D721Med (cell line): ENCODE measurements around the gene PHOSPHO2.

Experiments used
- DNase-seq: peaks from one replicate; pipeline ENCODE4 v3.0.0; 2011; ENCODE audit warnings: low spot score; ENCODE audit not compliant: insufficient read length
- FAIRE-seq: peaks from 2 replicates; lab custom pipeline; 2011; peaks lifted over from hg19 to GRCh38; lab: Jason Lieb, UNC
- TF ChIP-seq, protein P1 (sequence below): IDR thresholded peaks from 2 replicates; pipeline ENCODE4 v1.5.1; 2012; ENCODE audit warnings: mild to moderate bottlenecking, control low read depth; ENCODE audit not compliant: insufficient read depth; ENCODE audit errors: missing control alignments

The PHOSPHO2 gene

DNA sequence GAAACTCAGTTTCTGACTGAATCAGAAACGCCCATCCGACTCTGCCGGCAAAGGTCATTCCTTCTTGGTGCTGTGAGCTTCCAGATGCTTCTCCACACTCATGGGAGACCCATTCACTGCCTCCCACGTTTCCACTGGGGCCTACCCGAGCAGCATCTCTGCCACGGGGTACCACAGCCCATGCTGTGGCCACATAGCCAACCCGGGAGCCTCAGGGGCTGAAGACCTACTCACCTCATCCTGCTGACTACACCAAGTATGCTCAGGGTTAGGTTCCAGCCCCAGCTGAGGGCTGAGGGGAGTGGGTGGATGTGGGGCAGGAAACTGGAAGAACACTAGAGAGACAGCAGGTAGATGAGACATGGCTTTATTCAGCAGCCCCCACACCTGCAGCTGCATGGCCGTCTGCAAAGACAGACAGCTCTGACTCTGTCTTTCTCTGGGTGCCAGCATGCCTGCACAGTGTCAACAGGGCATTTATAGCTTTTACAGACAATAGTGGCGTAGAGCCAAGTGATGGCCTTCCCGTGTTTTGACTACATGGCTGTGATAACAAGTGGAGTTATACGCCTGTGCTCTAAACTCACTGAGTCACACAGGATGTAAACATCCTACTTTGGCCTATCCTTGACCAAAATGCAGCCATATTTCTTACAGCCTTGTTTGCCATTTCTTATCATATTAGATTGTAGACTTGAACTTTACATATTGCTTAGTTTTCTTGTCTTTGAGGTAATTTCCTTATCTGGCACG, 22.8 kb downstream of the PHOSPHO2 start:
- FAIRE-seq: no peak
- TF ChIP-seq, protein P1, sequence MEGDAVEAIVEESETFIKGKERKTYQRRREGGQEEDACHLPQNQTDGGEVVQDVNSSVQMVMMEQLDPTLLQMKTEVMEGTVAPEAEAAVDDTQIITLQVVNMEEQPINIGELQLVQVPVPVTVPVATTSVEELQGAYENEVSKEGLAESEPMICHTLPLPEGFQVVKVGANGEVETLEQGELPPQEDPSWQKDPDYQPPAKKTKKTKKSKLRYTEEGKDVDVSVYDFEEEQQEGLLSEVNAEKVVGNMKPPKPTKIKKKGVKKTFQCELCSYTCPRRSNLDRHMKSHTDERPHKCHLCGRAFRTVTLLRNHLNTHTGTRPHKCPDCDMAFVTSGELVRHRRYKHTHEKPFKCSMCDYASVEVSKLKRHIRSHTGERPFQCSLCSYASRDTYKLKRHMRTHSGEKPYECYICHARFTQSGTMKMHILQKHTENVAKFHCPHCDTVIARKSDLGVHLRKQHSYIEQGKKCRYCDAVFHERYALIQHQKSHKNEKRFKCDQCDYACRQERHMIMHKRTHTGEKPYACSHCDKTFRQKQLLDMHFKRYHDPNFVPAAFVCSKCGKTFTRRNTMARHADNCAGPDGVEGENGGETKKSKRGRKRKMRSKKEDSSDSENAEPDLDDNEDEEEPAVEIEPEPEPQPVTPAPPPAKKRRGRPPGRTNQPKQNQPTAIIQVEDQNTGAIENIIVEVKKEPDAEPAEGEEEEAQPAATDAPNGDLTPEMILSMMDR: no peak
- no peak for DNase-seq

DNA sequence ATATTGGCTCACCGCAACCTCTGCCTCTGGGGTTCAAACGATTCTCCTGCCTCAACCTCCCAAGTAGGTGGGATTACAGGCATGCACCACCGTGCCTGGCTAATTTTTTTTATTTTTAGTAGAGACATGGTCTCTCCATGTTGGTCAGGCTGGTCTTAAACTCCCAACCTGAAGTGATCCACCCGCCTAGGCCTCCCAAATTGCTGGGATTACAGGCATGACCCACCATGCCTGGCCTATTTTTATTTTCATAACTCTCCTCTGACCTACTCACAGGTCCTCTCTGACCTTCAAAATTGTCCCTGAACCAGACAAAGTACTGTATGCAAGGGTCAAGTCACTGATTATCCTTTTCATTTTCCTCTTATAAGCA, 23.4 kb downstream of the PHOSPHO2 start:
- FAIRE-seq: no peak
- TF ChIP-seq, protein P1: no peak
- DNase-seq: no peak

DNA sequence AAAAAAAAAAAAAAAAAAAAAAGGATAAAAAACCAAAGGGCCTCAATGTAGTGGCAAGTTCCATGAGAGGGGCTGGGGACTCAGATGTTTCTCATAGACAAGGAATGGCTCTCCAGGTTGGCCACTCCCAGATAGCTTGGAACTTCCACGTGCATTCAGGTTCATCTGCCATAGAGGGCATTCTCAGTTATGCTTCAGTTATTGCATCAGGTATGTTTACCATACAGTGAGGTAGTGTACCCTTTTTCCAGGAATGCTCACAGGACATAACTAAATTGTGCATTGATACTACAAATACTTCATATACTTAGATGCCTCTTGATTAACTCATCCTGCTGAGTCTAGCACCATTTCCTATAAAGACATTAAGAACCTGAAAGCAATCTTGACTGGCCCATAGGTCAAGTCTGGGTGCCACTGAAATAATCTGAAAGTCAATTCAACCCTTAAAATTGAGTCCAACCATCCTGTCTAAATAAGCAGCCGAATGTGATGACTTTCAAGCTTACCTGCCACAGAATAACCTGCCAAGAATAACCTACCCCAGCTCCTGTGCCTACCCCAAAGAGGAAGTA, 24.7 kb downstream of the PHOSPHO2 start:
- FAIRE-seq (no peak), DNase-seq (no peak)
- TF ChIP-seq, protein P1: no peak

DNA sequence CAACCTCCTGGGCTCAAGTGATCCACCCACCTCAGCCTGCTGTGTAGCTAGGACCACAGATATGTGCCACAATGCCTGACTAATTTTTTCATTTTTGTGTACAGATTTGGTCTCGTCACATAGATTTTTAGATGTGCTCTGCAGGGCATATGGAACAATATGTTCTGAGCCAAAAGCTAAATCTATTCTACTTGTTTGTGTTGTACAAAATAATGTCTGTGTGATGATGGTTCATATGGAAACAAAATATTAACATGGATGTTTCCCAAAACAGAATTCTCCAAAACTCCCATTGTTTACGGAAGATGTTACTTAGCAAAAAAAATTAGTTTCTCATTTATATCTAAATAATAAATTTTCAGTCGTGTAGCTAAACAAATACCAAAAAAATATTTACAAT, 26.7 kb downstream of the PHOSPHO2 start:
- TF ChIP-seq, protein P1: no peak
- FAIRE-seq (no peak), DNase-seq (no peak)

DNA sequence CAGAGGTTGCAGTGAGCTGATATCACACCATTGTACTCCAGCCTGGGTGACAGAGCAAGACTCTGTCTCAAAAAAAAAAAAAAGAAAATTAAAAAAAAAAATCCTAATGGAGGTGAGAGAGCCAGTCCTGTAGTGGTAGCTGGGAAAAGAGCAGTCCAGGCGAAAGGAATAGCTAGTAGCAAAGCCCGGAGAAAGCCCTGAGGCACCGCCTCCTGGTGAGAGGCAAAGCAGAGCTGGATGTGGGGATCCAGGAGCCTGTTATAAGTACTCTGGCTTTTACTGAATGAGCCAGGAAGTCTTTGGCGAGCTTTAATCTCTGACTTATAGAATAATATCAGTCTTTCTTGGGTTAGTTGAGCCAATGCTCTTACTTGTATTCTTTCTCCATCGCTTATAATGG, 32.8 kb downstream of the PHOSPHO2 start:
- DNase-seq (no peak), FAIRE-seq (no peak)
- TF ChIP-seq, protein P1: no peak

DNA sequence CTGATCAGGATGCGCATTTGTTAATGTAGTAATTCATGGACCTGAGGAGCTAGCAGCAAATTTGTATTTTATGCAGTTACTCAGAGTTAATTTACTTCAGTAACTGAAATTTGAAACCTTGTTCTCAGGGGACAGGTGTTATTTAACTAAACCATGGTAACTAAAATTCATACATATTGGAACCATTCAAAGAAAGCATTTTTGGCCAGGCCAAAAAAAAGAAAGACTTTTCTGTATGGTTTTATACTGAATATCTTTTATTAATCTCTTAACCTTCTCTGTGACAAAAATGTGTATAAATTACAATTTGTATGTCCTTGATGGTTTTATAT, 35.0 kb downstream of the PHOSPHO2 start:
- FAIRE-seq: no peak
- TF ChIP-seq, protein P1: no peak
- no peak for DNase-seq

DNA sequence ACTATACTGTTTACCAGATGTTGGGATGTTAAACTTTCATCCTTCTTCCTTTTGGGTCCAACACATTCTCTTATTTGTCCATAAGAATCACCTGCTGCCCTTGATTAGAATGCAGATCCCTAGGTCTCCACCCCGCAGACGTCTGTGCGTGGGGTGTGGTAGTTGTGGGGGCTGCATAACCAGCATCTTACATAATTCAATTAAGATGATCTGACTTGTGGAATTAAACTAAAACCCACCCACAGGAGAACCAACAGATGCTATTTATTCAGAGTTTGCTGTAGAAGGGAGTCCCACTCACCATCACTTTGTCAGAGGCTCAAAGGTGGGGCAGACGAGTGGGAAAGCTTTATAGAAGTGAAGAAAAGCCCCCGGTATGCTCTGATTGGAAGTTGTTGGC, 37.8 kb downstream of the PHOSPHO2 start:
- FAIRE-seq (no peak), DNase-seq (no peak)
- TF ChIP-seq, protein P1: no peak
